Endothelial cell of umbilical vein (primary cell): Measurements from ENCODE around the gene AADAC.

ENCODE experiments used
- CTCF ChIP-seq, 2 donors: IDR thresholded peaks; 1 replicate in 1 of 2; 2 replicates in 1 of 2; pipeline ENCODE4 v1.5.1; 2011; ENCODE audit warnings: low read length in 2 of 2, mild to moderate bottlenecking in 2 of 2, moderate library complexity in 2 of 2, control low read depth in 1 of 2, inconsistent platforms in 1 of 2, low read depth in 1 of 2; ENCODE audit not compliant: insufficient read depth in 1 of 2; ENCODE audit errors: extremely low read depth in 1 of 2
- EZH2 ChIP-seq: IDR thresholded peaks from 2 replicates; pipeline ENCODE4 v1.6.1; 2012; ENCODE audit warnings: borderline replicate concordance, low read depth, mild to moderate bottlenecking, moderate library complexity, low read length, inconsistent platforms; ENCODE audit not compliant: severe bottlenecking

GRCh38 chr3:151772825-151773480, 41.0 kb upstream of the AADAC start:
- TF ChIP-seq EZH2: no peak
- no peak for TF ChIP-seq CTCF (IDR thresholded peaks at IDR 0.05; ENCODE audit: extremely low read depth in 1 of 2, insufficient read depth in 1 of 2, low read depth in 1 of 2, low read length in 2 of 2)
